ENCODE measurements around the gene ARMCX2. TPM values are rescaled to one million over a fixed set of nuclear protein-coding genes. Genes with fewer than 3 reads are reported as not detected.

The ARMCX2 gene
- 33.5 and 37.5 TPM in 2 replicates for total RNA-seq

DNA sequence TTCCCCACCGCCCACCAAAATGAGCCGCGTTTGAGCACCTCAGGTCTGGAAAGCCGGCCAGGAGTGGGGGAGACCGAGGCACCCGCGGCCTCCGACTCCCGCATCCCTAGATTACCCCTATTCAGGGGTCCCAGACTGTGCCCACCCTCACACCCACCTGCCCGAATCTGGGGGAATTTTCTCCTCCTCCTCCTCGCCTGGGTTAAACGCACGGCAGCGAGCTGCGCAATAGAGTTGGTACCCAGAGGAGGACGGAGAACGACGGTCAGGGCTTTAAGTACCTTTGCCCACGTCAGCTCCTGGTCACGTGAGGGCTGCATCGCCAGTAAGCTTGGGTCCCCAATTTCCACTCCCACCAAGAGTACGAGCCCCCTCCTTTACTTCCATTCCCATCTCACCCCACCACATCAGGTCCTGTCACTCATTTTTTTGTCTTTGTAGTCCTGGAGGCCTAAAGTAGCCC lies at the start of gene ARMCX2:
Gene ARMCX2 (minus strand): TSS at position 250 of the 463 bp plus-strand sequence. CDS start 2,262 bp downstream, outside the sequence.
- peak; percentile 4 for DNase-seq (ENCODE audit: low read depth)
- TF ChIP-seq, protein P1, sequence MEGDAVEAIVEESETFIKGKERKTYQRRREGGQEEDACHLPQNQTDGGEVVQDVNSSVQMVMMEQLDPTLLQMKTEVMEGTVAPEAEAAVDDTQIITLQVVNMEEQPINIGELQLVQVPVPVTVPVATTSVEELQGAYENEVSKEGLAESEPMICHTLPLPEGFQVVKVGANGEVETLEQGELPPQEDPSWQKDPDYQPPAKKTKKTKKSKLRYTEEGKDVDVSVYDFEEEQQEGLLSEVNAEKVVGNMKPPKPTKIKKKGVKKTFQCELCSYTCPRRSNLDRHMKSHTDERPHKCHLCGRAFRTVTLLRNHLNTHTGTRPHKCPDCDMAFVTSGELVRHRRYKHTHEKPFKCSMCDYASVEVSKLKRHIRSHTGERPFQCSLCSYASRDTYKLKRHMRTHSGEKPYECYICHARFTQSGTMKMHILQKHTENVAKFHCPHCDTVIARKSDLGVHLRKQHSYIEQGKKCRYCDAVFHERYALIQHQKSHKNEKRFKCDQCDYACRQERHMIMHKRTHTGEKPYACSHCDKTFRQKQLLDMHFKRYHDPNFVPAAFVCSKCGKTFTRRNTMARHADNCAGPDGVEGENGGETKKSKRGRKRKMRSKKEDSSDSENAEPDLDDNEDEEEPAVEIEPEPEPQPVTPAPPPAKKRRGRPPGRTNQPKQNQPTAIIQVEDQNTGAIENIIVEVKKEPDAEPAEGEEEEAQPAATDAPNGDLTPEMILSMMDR (IDR thresholded peaks at IDR 0.05; ENCODE audit: insufficient read depth, low read length, poor library complexity, severe bottlenecking) = no peak
- Histone ChIP-seq H3K4me3 (ENCODE audit: low read depth, low read length) (peak within 1 kb of the TSS; percentile 64), H3K27me3 (ENCODE audit: control insufficient read depth, insufficient read depth, low read length) (peaks cover 4% of the 10 kb centered on the region), H3K36me3 (ENCODE audit: control insufficient read depth, insufficient read depth, low read length) (no peaks in the 10 kb centered on the region)

DNA sequence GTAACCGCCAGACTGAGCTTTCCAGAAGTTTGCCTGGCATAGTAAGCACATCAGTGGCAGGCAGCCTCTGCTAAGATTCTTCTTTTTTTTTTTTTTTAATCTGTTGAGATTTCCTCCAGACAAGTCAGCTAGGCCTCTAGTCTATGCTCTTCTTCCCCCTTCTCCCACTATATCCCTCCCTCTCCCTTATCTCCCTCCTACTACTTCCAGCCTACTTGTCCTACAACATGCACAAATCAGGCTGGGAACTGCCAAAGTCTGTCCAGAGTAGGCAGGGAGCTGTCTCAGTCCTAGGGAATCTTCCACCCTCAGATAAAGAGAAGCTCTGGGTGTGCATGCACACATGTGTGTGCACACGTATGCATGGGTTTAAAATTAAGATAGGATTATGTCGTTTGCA lies 49.7 kb upstream of the ARMCX2 start:
- Histone ChIP-seq H3K4me3 (ENCODE audit: low read depth, low read length) (no peak overlapping the region), H3K36me3 (ENCODE audit: control insufficient read depth, insufficient read depth, low read length) (no peaks in the 10 kb centered on the region), H3K27me3 (ENCODE audit: control insufficient read depth, insufficient read depth, low read length) (no peaks in the 10 kb centered on the region)
- TF ChIP-seq, protein P1 (IDR thresholded peaks at IDR 0.05; ENCODE audit: insufficient read depth, low read length, poor library complexity, severe bottlenecking) = no peak
- no peak for DNase-seq (ENCODE audit: low read depth)

DNA sequence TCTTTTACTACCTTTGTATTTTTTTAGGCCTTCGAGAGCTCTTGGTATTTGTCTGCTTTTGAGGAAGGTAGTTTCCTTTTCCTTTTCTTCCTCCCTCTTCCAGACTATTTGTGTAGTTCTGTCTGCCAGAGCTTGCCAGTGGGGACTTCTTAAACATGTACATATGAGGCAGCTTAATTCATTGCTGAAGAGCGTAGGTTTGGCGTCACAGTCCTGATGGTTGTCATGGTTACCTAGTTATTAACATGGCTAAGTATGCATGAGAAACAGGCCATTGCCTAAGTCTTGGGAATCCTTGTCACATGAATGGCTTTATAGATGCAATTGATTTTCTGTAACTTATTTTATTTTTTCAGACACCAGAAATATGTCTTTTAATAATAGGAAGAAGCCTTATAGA lies 48.5 kb upstream of the ARMCX2 start:
- DNase-seq (ENCODE audit: low read depth) = no peak
- TF ChIP-seq, protein P1 (IDR thresholded peaks at IDR 0.05; ENCODE audit: insufficient read depth, low read length, poor library complexity, severe bottlenecking) = no peak

DNA sequence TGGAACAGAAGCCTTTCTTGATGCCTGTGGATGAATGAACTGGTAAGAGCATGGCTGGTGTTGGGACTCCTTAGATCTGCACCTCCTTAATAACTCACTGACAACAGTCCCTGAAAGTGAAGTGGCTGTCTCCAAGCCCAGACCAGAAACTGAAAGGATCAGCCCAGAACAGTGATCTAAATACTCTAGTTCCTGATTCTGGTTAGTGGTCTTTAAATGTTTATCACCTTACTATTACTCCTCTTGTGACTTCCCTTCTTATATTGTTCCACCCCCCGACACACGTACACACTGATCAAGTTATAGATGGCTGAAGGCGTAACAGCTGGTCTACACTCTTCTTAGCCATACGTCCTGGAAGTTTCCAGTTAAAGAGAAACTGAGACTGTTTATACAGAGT lies 33.8 kb upstream of the ARMCX2 start:
- no peak for DNase-seq (ENCODE audit: low read depth)
- TF ChIP-seq, protein P1 (IDR thresholded peaks at IDR 0.05; ENCODE audit: insufficient read depth, low read length, poor library complexity, severe bottlenecking) = no peak
- Histone ChIP-seq H3K27me3 (ENCODE audit: control insufficient read depth, insufficient read depth, low read length) (no peaks in the 10 kb centered on the region), H3K4me3 (ENCODE audit: low read depth, low read length) (no peak overlapping the region), H3K36me3 (ENCODE audit: control insufficient read depth, insufficient read depth, low read length) (no peaks in the 10 kb centered on the region)

More for the DNA sequence above, 48.5 kb upstream of the ARMCX2 start:
- H3K4me3 ChIP-seq (ENCODE audit: low read depth, low read length) = no peak overlapping the region
- H3K36me3 ChIP-seq (ENCODE audit: control insufficient read depth, insufficient read depth, low read length) = no peaks in the 10 kb centered on the region
- no peaks in the 10 kb centered on the region for H3K27me3 ChIP-seq (ENCODE audit: control insufficient read depth, insufficient read depth, low read length)

DNA sequence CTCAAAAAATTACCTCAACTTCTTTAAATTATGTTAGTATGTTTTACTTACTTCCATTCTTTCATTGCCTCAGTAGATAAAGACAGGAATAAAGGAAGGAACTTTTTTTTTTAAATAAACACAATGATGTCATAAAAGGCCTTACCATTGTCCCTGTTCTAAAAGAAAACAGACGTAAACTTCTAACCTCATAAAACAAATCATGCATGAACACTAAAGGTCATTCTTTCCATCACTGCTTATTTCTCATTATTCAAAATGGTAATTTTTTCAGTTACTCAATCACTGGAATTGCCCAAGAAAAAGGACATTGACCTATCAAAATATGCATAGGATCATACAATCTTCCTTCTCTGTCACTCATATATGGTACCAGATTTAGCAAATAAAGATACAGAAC lies 32.2 kb upstream of the ARMCX2 start:
- H3K36me3 ChIP-seq (ENCODE audit: control insufficient read depth, insufficient read depth, low read length) = no peaks in the 10 kb centered on the region
- no peaks in the 10 kb centered on the region for H3K27me3 ChIP-seq (ENCODE audit: control insufficient read depth, insufficient read depth, low read length)
- H3K4me3 ChIP-seq (ENCODE audit: low read depth, low read length) = no peak overlapping the region
- TF ChIP-seq, protein P1 (IDR thresholded peaks at IDR 0.05; ENCODE audit: insufficient read depth, low read length, poor library complexity, severe bottlenecking) = no peak
- DNase-seq (ENCODE audit: low read depth) = peak; percentile 1

DNA sequence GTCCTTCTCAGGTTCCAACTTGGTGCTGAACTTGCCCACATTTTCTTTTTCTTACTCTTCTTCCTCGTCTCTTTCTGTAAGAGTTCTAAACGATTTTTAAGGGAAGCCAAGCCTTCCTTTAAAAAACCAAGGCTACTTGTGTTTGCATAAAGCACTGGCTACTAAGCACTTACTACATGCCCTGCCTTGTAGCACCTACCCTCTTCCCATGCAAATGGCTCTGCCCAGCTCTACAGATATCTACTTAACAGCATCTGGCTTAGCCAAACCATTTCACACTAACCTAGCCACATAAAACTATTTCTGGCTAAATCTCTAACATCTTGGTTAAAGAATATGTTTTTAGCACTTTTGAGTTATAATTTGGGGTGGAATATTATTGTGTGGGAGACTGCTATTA lies 26.9 kb upstream of the ARMCX2 start:
- no peaks in the 10 kb centered on the region for H3K27me3 ChIP-seq (ENCODE audit: control insufficient read depth, insufficient read depth, low read length)
- TF ChIP-seq, protein P1 (IDR thresholded peaks at IDR 0.05; ENCODE audit: insufficient read depth, low read length, poor library complexity, severe bottlenecking) = no peak
- no peak for DNase-seq (ENCODE audit: low read depth)

More for the DNA sequence above, 26.9 kb upstream of the ARMCX2 start:
- no peak overlapping the region for H3K4me3 ChIP-seq (ENCODE audit: low read depth, low read length)
- H3K36me3 ChIP-seq (ENCODE audit: control insufficient read depth, insufficient read depth, low read length) = no peaks in the 10 kb centered on the region
